BE2C (cell line): ENCODE measurements around the gene EMP2.

ENCODE experiments used
- DNase-seq: peaks from one replicate; pipeline ENCODE4 v3.0.0-alpha.2; 2020
- H3K27me3 ChIP-seq: fragments of 250-450 bp; sonication (Bioruptor Pico); 2 replicates; pipeline ENCODE4 v1.5.1; 2020; ENCODE audit warnings: mild to moderate bottlenecking
- H3K36me3 ChIP-seq: fragments of 250-450 bp; sonication (Bioruptor Pico); 2 replicates; pipeline ENCODE4 v1.5.1; 2020; ENCODE audit warnings: mild to moderate bottlenecking
- H3K4me1 ChIP-seq: fragments of 250-450 bp; sonication (Bioruptor Pico); 2 replicates; pipeline ENCODE4 v1.5.1; 2020
- H3K4me3 ChIP-seq: 2 replicates; pipeline ENCODE4 v1.5.1; 2011; ENCODE audit warnings: low read depth, low read length
- H3K9me3 ChIP-seq: fragments of 250-450 bp; sonication (Bioruptor Pico); 2 replicates; pipeline ENCODE4 v1.5.1; 2020
- TF ChIP-seq, protein P1 (sequence below): IDR thresholded peaks from 2 replicates; pipeline ENCODE4 v1.5.1; 2012; ENCODE audit warnings: mild to moderate bottlenecking, low read depth, low read length

The EMP2 gene

GRCh38 chr16:10605636-10606035 lies 25.2 kb upstream of the EMP2 start:
- TF ChIP-seq, protein P1, sequence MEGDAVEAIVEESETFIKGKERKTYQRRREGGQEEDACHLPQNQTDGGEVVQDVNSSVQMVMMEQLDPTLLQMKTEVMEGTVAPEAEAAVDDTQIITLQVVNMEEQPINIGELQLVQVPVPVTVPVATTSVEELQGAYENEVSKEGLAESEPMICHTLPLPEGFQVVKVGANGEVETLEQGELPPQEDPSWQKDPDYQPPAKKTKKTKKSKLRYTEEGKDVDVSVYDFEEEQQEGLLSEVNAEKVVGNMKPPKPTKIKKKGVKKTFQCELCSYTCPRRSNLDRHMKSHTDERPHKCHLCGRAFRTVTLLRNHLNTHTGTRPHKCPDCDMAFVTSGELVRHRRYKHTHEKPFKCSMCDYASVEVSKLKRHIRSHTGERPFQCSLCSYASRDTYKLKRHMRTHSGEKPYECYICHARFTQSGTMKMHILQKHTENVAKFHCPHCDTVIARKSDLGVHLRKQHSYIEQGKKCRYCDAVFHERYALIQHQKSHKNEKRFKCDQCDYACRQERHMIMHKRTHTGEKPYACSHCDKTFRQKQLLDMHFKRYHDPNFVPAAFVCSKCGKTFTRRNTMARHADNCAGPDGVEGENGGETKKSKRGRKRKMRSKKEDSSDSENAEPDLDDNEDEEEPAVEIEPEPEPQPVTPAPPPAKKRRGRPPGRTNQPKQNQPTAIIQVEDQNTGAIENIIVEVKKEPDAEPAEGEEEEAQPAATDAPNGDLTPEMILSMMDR, result no peak
- no peaks in the 10 kb centered on the region for H3K9me3 ChIP-seq
- H3K27me3 ChIP-seq, result no peaks in the 10 kb centered on the region
- no peak overlapping the region for H3K4me3 ChIP-seq
- DNase-seq, result no peak
- H3K4me1 ChIP-seq, result no peaks in the 10 kb centered on the region
- no peaks in the 10 kb centered on the region for H3K36me3 ChIP-seq

GRCh38 chr16:10601444-10602408 lies 21.3 kb upstream of the EMP2 start:
- Histone ChIP-seq H3K4me3 (no peak overlapping the region), H3K9me3 (no peaks in the 10 kb centered on the region; the same call in 1 of the 2 replicates), H3K27me3 (no peaks in the 10 kb centered on the region), H3K4me1 (no peaks in the 10 kb centered on the region), H3K36me3 (no peaks in the 10 kb centered on the region)
- no peak for DNase-seq
- TF ChIP-seq, protein P1, result no peak

GRCh38 chr16:10600782-10601443 lies 20.5 kb upstream of the EMP2 start:
- TF ChIP-seq, protein P1, result no peak
- no peaks in the 10 kb centered on the region; the same call in 1 of the 2 replicates for H3K9me3 ChIP-seq
- DNase-seq, result no peak
- H3K36me3 ChIP-seq, result no peaks in the 10 kb centered on the region
- no peaks in the 10 kb centered on the region for H3K4me1 ChIP-seq
- no peak overlapping the region for H3K4me3 ChIP-seq
- no peaks in the 10 kb centered on the region for H3K27me3 ChIP-seq

GRCh38 chr16:10599626-10600025 lies 19.2 kb upstream of the EMP2 start:
- TF ChIP-seq, protein P1, result no peak
- no peak for DNase-seq
- no peaks in the 10 kb centered on the region for H3K27me3 ChIP-seq
- no peaks in the 10 kb centered on the region for H3K4me1 ChIP-seq
- H3K36me3 ChIP-seq, result no peaks in the 10 kb centered on the region
- no peak overlapping the region for H3K4me3 ChIP-seq
- no peaks in the 10 kb centered on the region; the same call in 1 of the 2 replicates for H3K9me3 ChIP-seq

DNA sequence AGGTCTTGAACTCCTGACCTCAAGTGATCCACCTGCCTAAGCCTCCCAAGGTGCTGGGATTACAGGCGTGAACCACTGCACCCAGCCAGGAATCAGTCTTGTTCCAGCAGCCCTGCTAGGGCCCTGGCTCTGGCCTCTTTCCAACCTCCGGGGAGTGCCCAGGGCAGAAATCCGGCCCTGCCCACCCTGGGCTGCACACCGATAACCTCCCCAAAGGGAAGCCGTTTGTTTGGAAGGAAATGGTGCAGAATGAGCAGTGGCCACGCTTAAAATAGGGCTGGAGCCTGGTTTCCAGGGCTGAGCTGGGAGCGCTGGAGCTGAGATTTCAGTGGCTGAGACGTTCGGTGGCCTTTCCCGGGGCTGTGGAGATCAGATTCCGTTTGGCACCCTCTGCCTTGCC lies 17.8 kb upstream of the EMP2 start:
- no peak overlapping the region for H3K4me3 ChIP-seq
- no peaks in the 10 kb centered on the region; the same call in 1 of the 2 replicates for H3K9me3 ChIP-seq
- DNase-seq, result no peak
- TF ChIP-seq, protein P1, result no peak
- no peaks in the 10 kb centered on the region for H3K36me3 ChIP-seq
- H3K27me3 ChIP-seq, result no peaks in the 10 kb centered on the region
- H3K4me1 ChIP-seq, result no peaks in the 10 kb centered on the region
